ENCODE data around the gene MAPK7. TPM values are rescaled to one million over a fixed set of nuclear protein-coding genes. Genes with fewer than 3 reads are reported as not detected.
A peak's percentile ranks its signal among the peaks of the same experiment; 100 is the strongest.

MAPK7 gene
- total and polyA plus RNA-seq, 2 donors (not counting 1 experiment from before 2014, with no cell fraction given), result 12.8 to 18.8 TPM

DNA sequence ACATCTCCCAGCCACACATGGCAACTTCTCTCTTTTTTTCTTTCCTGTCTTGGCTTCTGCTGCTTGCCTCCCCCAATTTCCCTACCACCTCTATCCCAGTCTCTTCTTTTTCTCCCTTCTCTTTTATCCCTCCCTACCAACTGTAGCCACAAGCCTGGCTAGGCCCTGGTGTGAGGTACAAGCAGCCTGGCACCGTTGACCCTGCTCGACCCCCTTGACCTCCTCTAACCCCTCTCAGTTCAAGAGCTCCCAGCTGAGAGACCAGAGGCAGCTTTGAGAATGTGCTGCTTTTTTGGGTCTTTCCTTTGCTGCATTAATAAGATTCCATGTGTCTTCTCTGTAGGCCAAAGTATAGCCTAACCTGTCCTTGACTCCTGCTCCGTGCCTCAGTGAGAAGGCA lies 48.0 kb upstream of the MAPK7 start:
- no peak overlapping the region for H3K9ac ChIP-seq (ENCODE audit: insufficient read depth, low read length)
- TF ChIP-seq EZH2 (IDR thresholded peaks at IDR 0.05; ENCODE audit: low read length, missing control alignments), result no peak
- TF ChIP-seq, protein P1, sequence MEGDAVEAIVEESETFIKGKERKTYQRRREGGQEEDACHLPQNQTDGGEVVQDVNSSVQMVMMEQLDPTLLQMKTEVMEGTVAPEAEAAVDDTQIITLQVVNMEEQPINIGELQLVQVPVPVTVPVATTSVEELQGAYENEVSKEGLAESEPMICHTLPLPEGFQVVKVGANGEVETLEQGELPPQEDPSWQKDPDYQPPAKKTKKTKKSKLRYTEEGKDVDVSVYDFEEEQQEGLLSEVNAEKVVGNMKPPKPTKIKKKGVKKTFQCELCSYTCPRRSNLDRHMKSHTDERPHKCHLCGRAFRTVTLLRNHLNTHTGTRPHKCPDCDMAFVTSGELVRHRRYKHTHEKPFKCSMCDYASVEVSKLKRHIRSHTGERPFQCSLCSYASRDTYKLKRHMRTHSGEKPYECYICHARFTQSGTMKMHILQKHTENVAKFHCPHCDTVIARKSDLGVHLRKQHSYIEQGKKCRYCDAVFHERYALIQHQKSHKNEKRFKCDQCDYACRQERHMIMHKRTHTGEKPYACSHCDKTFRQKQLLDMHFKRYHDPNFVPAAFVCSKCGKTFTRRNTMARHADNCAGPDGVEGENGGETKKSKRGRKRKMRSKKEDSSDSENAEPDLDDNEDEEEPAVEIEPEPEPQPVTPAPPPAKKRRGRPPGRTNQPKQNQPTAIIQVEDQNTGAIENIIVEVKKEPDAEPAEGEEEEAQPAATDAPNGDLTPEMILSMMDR (conservative IDR thresholded peaks at IDR 0.05 in 1 of 2, IDR thresholded peaks at IDR 0.05 in 1 of 2; ENCODE audit: low read depth in 1 of 2, low read length in 2 of 2), result no peak

DNA sequence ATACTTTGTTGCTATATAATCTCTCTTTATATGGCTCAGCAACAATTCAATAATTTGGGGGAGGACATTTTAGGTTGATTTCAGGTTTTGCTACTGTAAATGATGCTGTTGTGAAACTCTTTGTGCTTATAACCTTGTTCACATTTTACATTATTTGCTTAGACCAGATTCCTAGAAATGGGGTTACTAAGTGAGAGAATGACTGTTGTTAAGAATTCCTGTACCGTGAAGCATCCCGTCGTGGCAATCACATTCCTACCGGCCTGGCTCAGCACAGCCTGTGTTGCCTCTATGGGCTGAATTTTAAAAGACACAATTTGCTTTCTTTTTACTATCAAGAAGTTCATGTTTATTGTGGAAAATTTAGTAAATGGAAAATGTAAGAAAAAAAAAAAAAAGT lies 47.2 kb upstream of the MAPK7 start:
- Histone ChIP-seq H3K9me3 (ENCODE audit: control insufficient read depth, insufficient read depth, low read depth, low read length) (no peaks in the 10 kb centered on the region), H3K36me3 (ENCODE audit: control insufficient read depth, insufficient read depth, low read length) (peaks cover 11% of the 10 kb centered on the region), H3K4me1 (ENCODE audit: control insufficient read depth, extremely low read depth, insufficient read depth, low read length) (peaks cover 18% of the 10 kb centered on the region), H3K4me2 (ENCODE audit: extremely low read depth, insufficient read depth, low read length) (peak overlapping the region; percentile 20), H3K9ac (ENCODE audit: insufficient read depth, low read length) (no peak overlapping the region), H4K20me1 (ENCODE audit: control insufficient read depth, extremely low read depth, insufficient read depth, low read length) (no peaks in the 10 kb centered on the region), H3K27ac (ENCODE audit: insufficient read depth, low read length) (peak overlapping the region; percentile 74), H3K4me3 (replicated peaks in 1 of 4; ENCODE audit: control extremely low read depth in 1 of 4, insufficient read depth in 1 of 4, low read depth in 3 of 4, low read length in 4 of 4) (no peak overlapping the region), H3K27me3 (ENCODE audit: control insufficient read depth, insufficient read depth, low read length) (no peaks in the 10 kb centered on the region), H3K79me2 (ENCODE audit: control insufficient read depth, insufficient read depth, low read length) (no peaks in the 10 kb centered on the region), H2AFZ (ENCODE audit: low read length) (no peak overlapping the region)
- DNase-seq (ENCODE audit: low read depth in 2 of 2), result peak; percentile 80 to 93
- TF ChIP-seq, protein P1 (conservative IDR thresholded peaks at IDR 0.05 in 1 of 2, IDR thresholded peaks at IDR 0.05 in 1 of 2; ENCODE audit: low read depth in 1 of 2, low read length in 2 of 2), result peak in 1 of 2 donors; percentile 12
- no peak for TF ChIP-seq EZH2 (IDR thresholded peaks at IDR 0.05; ENCODE audit: low read length, missing control alignments)

More for the DNA sequence above, 48.0 kb upstream of the MAPK7 start:
- Histone ChIP-seq H3K36me3 (ENCODE audit: control insufficient read depth, insufficient read depth, low read length) (peaks cover 10% of the 10 kb centered on the region), H3K4me2 (ENCODE audit: extremely low read depth, insufficient read depth, low read length) (no peak overlapping the region), H3K27me3 (ENCODE audit: control insufficient read depth, insufficient read depth, low read length) (no peaks in the 10 kb centered on the region), H3K4me1 (ENCODE audit: control insufficient read depth, extremely low read depth, insufficient read depth, low read length) (peaks cover 18% of the 10 kb centered on the region), H3K9me3 (ENCODE audit: control insufficient read depth, insufficient read depth, low read depth, low read length) (no peaks in the 10 kb centered on the region), H3K27ac (ENCODE audit: insufficient read depth, low read length) (peak overlapping the region; percentile 74), H4K20me1 (ENCODE audit: control insufficient read depth, extremely low read depth, insufficient read depth, low read length) (no peaks in the 10 kb centered on the region), H3K4me3 (replicated peaks in 1 of 4; ENCODE audit: control extremely low read depth in 1 of 4, insufficient read depth in 1 of 4, low read depth in 3 of 4, low read length in 4 of 4) (no peak overlapping the region), H3K79me2 (ENCODE audit: control insufficient read depth, insufficient read depth, low read length) (no peaks in the 10 kb centered on the region), H2AFZ (ENCODE audit: low read length) (no peak overlapping the region)
- no peak for DNase-seq (ENCODE audit: low read depth in 2 of 2)

DNA sequence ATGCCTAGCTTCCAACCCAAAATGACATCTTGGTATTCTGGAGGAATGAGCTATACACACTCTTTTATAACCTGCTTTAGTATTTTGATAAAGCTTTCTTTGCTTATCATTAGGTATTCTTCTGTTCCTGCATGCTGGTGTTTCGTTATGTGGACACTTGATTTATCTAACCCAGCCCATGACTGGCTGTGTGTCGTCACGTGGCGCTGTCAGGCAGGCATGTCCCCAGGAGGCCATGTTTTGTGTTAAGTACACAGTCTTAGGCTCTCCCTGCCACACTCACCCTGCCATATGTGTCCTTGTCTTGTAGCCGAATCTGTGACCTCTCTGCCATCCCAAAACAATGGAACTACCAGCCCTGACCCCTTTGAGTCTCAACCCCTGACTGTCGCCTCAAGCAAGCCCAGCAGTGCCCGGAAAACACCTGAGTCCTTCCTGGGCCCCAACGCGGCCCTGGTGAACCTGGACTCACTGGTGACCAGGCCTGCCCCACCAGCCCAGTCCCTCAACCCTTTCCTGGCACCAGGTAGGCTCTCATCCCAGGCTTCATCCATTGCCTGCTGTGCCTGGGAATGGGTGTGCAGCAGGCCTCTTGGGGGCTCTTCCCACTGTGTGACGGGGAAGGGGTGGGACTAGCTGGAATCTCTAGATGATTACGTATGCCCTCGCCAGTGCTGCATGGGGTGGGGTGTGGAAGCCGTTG lies 46.6 kb upstream of the MAPK7 start:
- Histone ChIP-seq H3K4me1 (ENCODE audit: control insufficient read depth, extremely low read depth, insufficient read depth, low read length) (peaks cover 19% of the 10 kb centered on the region), H3K9me3 (ENCODE audit: control insufficient read depth, insufficient read depth, low read depth, low read length) (no peaks in the 10 kb centered on the region), H3K9ac (ENCODE audit: insufficient read depth, low read length) (peak overlapping the region; percentile 5), H3K27ac (ENCODE audit: insufficient read depth, low read length) (peak overlapping the region; percentile 59), H4K20me1 (ENCODE audit: control insufficient read depth, extremely low read depth, insufficient read depth, low read length) (no peaks in the 10 kb centered on the region), H3K36me3 (ENCODE audit: control insufficient read depth, insufficient read depth, low read length) (peaks cover 13% of the 10 kb centered on the region), H3K27me3 (ENCODE audit: control insufficient read depth, insufficient read depth, low read length) (no peaks in the 10 kb centered on the region), H3K4me3 (replicated peaks in 1 of 4; ENCODE audit: control extremely low read depth in 1 of 4, insufficient read depth in 1 of 4, low read depth in 3 of 4, low read length in 4 of 4) (no peak overlapping the region), H2AFZ (ENCODE audit: low read length) (no peak overlapping the region), H3K79me2 (ENCODE audit: control insufficient read depth, insufficient read depth, low read length) (no peaks in the 10 kb centered on the region), H3K4me2 (ENCODE audit: extremely low read depth, insufficient read depth, low read length) (peak overlapping the region; percentile 20)
- peak in 1 of 2 donors; percentile 23 for DNase-seq (ENCODE audit: low read depth in 2 of 2)
- no peak for TF ChIP-seq EZH2 (IDR thresholded peaks at IDR 0.05; ENCODE audit: low read length, missing control alignments)
- TF ChIP-seq, protein P1 (conservative IDR thresholded peaks at IDR 0.05 in 1 of 2, IDR thresholded peaks at IDR 0.05 in 1 of 2; ENCODE audit: low read depth in 1 of 2, low read length in 2 of 2), result no peak

All from fibroblast of lung (primary cell).